GM12892 (cell line): ENCODE data around the gene NCOA5.

Experiments
- DNase-seq: peaks from one replicate; pipeline ENCODE4 v3.0.0; 2011; ENCODE audit not compliant: insufficient read length
- FAIRE-seq: peaks from 2 replicates; lab custom pipeline; 2011; peaks lifted over from hg19 to GRCh38; lab: Jason Lieb, UNC
- POLR2A ChIP-seq: IDR thresholded peaks from 2 replicates; pipeline ENCODE4 v1.6.1; 2011; ENCODE audit warnings: low read depth, low read length, control low read depth
- POLR2AphosphoS5 ChIP-seq: IDR thresholded peaks from 2 replicates; pipeline ENCODE4 v1.6.1; 2011; ENCODE audit warnings: low read depth, low read length, control low read depth
- TAF1 ChIP-seq: IDR thresholded peaks from 2 replicates; pipeline ENCODE4 v1.6.1; 2011; ENCODE audit warnings: low read depth, mild to moderate bottlenecking, control low read depth, low read length, borderline replicate concordance

NCOA5 gene

DNA sequence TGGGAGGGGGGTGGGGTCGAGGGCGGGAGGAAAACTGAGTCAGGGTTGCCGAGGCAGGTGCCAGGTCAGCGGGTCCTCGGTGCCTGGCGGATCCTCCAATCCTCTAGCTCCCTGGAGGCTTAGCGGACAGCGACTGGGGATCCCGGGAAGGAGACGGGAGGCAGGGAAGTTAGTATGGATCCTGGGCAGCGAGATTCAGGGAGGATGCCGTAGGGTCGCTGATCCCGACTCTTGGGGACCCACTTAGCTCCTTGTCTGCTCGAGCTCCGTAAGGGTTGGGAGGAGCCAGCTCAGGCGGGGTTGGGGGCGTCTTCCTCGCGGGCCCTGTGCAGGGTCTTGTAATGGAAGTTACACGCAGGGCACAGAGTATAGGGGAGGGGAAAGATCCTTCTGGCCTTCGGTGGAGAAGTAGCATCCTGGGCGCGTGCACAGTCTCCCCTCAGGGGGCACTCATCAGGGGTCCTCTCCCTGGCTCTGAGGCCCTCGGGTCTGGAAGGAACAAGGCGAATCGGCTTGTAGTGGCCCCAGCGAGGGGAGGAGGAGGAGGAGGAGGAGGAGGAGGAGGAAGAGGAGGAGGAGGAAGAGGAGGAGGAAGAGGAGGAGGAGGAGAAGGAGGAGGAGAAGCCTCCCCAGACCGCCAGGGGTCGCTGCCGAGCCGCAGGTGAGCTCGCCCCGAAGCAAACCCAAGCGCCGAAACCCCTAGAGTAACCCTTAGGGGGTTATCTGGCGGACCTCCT, 67.2 kb downstream of the NCOA5 start:
- DNase-seq = peak; percentile 69
- FAIRE-seq = peak; percentile 17
- no peak for TF ChIP-seq POLR2A
- no peak for TF ChIP-seq TAF1
- TF ChIP-seq POLR2AphosphoS5 = no peak

GRCh38 chr20:46021361-46022359, 68.1 kb downstream of the NCOA5 start:
- DNase-seq = peak; percentile 51
- no peak for FAIRE-seq
- no peak for TF ChIP-seq POLR2AphosphoS5
- TF ChIP-seq POLR2A = no peak
- no peak for TF ChIP-seq TAF1

- no peak for DNase-seq
- TF ChIP-seq POLR2AphosphoS5 = no peak
- no peak for TF ChIP-seq POLR2A
- no peak for FAIRE-seq
Measured at GRCh38 chr20:46020555-46020954, 69.2 kb downstream of the NCOA5 start.

GRCh38 chr20:46018611-46019010, 71.2 kb downstream of the NCOA5 start:
- DNase-seq (no peak), FAIRE-seq (no peak)
- no peak for TF ChIP-seq POLR2AphosphoS5

DNA sequence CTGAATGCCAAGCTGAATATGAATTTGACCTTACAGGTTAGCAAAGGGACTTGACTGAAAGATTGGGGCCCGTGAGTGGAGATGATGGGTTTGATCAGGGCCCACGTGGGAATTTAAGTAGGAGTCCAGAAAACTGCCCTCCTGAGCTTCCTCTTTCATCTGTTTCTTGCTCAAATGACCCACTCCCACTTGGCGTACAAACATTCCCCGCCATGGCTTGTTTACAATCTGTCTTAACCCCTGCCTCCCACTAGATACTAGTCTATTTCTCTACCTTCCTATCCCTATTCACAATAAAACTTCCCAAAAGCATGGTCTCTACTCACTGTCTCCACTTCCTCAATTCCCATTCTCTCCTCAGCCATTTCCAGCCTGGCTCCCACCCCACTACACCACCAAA, 71.7 kb downstream of the NCOA5 start:
- FAIRE-seq (no peak), DNase-seq (no peak)
- TF ChIP-seq POLR2AphosphoS5 = no peak
- no peak for TF ChIP-seq POLR2A
- TF ChIP-seq TAF1 = no peak

DNA sequence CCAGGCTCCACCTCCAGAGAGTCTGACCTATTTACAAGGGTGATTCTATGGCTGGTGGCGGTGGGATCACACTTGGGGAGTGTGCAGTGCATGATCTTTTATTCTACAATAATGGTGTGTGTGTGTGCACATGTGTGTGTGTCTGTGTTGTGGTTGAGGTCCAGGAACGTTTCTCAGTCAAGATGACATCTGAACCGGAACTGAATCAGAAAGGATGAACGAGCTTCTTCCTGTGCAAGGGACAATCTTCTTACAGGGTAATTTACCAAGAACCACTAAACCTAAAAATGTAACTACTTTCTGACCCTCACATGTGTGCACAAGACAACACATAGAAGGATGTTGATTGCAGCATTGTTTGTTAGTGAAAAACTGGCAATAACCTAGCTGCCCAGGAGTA, 72.5 kb downstream of the NCOA5 start:
- no peak for TF ChIP-seq POLR2AphosphoS5
- no peak for TF ChIP-seq TAF1
- no peak for TF ChIP-seq POLR2A
- no peak for FAIRE-seq

DNA sequence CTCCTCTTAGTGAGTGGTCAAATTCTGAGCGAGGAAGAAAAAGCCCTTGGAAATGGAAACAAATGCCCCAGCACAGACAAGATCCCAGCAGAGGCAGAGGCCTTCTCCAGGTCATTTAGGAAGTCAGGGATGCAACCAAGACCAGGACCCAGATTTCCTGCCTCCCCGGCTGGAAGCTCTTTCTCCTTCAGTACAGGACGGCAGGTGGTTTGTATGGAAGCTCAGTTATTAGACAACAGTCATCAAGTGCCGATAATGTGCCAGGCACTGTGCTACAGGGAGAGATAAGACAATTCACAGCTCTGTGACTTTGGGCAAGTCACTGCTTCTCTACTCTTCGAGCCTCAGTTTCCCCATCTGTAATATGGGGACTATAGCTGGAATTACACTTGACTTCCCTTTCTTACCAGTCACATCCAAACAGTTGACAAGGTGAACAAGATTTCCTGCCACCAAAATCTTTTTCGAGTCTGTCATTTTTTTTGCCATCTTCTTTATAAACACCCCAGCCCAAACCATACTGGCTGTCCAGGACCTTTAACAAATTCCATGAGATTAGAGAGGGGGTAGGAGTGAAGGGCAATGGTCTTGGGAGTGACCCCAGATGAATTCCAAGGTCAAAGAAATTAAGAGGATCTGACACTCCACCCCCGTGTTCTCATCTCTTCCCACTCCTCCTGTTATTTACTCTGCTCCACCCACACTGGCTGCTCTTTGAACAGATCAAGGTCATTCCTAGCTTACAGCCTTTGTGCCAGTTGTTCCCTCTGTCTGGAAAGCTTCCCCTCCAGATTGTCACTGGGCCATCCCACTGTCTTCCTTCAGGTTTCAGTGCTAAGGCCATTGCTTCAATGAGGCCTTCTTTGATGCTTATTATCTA, 75.0 kb downstream of the NCOA5 start:
- no peak for DNase-seq
- FAIRE-seq = no peak
- no peak for TF ChIP-seq TAF1
- TF ChIP-seq POLR2AphosphoS5 = no peak
- no peak for TF ChIP-seq POLR2A

More for the DNA sequence above, 72.5 kb downstream of the NCOA5 start:
- DNase-seq = no peak

DNA sequence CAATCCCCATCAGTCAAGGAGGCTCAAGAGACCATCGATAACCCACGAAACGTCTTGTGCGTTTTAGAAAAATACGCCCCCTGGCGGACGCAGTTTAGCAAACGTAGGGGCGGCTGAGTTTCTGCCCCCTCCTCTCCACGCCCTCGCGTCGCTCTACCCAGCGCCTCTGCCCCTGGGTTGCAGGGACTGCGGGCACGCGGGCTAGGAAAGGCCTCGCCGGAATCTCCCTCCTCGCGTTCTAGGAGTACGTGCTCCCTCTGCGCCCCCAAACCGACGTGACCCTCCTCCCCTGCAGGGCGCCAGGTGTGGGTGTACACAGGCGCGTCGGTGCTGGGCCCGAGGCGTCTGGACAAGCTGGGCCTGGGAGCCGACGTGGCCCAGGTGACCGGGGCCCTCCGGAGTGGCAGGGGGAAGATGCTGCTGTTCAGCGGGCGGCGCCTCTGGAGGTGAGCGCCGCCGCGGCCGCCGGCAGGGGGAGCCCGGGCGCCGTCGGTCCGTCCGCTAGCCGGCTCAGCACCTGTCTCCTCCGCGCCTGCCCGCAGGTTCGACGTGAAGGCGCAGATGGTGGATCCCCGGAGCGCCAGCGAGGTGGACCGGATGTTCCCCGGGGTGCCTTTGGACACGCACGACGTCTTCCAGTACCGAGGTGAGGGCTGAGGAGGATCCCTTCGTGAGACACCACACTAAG, 75.8 kb downstream of the NCOA5 start:
- DNase-seq = peak; percentile 88
- TF ChIP-seq TAF1 = no peak
- TF ChIP-seq POLR2AphosphoS5 = no peak
- no peak for TF ChIP-seq POLR2A
- FAIRE-seq = peak; percentile 82

DNA sequence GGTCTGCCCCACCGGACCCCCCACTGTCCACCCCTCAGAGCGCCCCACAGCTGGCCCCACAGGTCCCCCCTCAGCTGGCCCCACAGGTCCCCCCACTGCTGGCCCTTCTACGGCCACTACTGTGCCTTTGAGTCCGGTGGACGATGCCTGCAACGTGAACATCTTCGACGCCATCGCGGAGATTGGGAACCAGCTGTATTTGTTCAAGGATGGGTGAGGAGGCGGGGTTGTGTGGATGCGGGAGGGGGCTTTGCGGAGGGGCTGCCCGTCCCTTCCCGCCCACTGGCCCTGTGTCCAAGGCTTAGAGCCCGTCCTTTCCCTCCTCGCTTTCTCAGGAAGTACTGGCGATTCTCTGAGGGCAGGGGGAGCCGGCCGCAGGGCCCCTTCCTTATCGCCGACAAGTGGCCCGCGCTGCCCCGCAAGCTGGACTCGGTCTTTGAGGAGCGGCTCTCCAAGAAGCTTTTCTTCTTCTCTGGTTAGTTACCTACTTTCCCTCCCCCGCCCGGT, 76.4 kb downstream of the NCOA5 start:
- FAIRE-seq = no peak
- no peak for TF ChIP-seq POLR2A
- no peak for TF ChIP-seq TAF1
- no peak for TF ChIP-seq POLR2AphosphoS5
- no peak for DNase-seq

DNA sequence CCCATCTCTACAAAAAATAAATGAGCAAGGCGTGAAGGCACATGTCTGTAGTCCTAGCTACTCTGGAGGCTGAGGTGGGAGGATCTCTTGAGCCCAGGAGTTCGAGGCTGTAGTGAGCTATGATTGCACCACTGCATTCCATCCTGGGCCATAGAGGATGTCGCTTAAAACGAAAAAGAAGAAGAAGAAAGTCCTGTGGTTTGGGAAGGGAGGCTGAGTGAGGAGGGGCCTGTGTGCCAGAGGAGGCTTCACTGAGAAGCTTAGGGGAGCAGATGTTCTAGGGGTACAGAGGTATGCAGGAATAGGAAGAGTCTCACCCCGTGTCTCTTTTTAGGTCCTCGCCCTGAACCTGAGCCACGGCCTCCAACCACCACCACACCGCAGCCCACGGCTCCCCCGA, 76.8 kb downstream of the NCOA5 start:
- DNase-seq = no peak
- no peak for FAIRE-seq
- TF ChIP-seq TAF1 = no peak
- no peak for TF ChIP-seq POLR2A
- no peak for TF ChIP-seq POLR2AphosphoS5
